ENCODE results near the gene CA5B.

DNA sequence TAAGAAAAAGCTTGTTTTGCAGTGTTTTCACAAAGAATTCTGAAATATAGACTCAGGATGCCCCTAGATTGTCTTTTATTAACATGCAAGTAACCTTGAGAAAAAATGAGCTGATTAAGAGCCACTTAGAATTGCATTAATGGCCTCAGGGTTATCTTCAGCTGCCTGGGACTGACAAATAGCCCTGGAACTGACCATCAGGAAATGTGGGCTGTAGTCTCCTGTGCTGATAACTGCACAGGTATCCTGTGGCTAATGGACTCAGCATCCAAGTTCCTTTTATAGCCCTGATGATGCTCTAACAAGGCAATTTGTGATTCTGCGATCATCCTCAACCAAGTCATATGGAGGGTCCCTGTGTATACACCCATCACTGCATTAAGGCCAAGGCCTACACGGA, 17.0 kb downstream of the CA5B start:
- TF ChIP-seq, protein P1, sequence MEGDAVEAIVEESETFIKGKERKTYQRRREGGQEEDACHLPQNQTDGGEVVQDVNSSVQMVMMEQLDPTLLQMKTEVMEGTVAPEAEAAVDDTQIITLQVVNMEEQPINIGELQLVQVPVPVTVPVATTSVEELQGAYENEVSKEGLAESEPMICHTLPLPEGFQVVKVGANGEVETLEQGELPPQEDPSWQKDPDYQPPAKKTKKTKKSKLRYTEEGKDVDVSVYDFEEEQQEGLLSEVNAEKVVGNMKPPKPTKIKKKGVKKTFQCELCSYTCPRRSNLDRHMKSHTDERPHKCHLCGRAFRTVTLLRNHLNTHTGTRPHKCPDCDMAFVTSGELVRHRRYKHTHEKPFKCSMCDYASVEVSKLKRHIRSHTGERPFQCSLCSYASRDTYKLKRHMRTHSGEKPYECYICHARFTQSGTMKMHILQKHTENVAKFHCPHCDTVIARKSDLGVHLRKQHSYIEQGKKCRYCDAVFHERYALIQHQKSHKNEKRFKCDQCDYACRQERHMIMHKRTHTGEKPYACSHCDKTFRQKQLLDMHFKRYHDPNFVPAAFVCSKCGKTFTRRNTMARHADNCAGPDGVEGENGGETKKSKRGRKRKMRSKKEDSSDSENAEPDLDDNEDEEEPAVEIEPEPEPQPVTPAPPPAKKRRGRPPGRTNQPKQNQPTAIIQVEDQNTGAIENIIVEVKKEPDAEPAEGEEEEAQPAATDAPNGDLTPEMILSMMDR (IDR thresholded peaks at IDR 0.05): no peak
- TF ChIP-seq POLR2AphosphoS5 (IDR thresholded peaks at IDR 0.05) (no peak), POLR2A (IDR thresholded peaks at IDR 0.05) (no peak)

All from upper lobe of left lung (tissue), 4 donors.